OCI-LY3 (cell line): ENCODE results near the gene PAF1.

Source experiments
- H2AFZ ChIP-seq: fragments of 200-600, 300-600 bp; shearing (Covaris generic); 2 replicates; pipeline ENCODE4 v1.6.0; 2014; ENCODE audit warnings: antibody characterized with exemption, low read depth, low read length
- H3K27ac ChIP-seq: fragments of 200-600, 300-600 bp; sonication (generic); 2 replicates; pipeline ENCODE4 v1.5.1; 2014; ENCODE audit warnings: mild to moderate bottlenecking, low read length, moderate library complexity, mixed read lengths
- H3K27me3 ChIP-seq: fragments of 200-600, 300-600 bp; sonication (generic); 2 replicates; pipeline ENCODE4 v1.6.1; 2014; ENCODE audit warnings: low read depth, low read length, mixed read lengths
- H3K36me3 ChIP-seq: fragments of 200-600, 300-600 bp; sonication (generic); replicated peaks from 2 replicates; pipeline ENCODE3; 2014; ENCODE audit warnings: low read depth, low read length, mixed read lengths
- H3K4me1 ChIP-seq: fragments of 300-600, 200-600 bp; sonication (generic); 2 replicates; pipeline ENCODE4 v1.6.1; 2014; ENCODE audit warnings: low read length, mixed read lengths
- H3K4me2 ChIP-seq: fragments of 200-600, 300-600 bp; sonication (generic); 2 replicates; pipeline ENCODE4 v1.6.1; 2014; ENCODE audit warnings: low read length, mixed read lengths
- H3K4me3 ChIP-seq: fragments of 300-600, 200-600 bp; sonication (generic); 2 replicates; pipeline ENCODE4 v1.5.1; 2014; ENCODE audit warnings: antibody characterized with exemption, mild to moderate bottlenecking, low read length, moderate library complexity
- H3K79me2 ChIP-seq: fragments of 300-600, 200-600 bp; shearing (Covaris generic); 2 replicates; pipeline ENCODE4 v1.6.1; 2014; ENCODE audit warnings: mild to moderate bottlenecking, low read length, mixed read lengths
- H3K9ac ChIP-seq: fragments of 300-600, 200-600 bp; shearing (Covaris generic); 2 replicates; pipeline ENCODE4 v1.6.0; 2014; ENCODE audit warnings: mild to moderate bottlenecking, low read length, moderate library complexity
- H3K9me3 ChIP-seq: fragments of 200-600, 300-600 bp; shearing (Covaris generic); 2 replicates; pipeline ENCODE4 v1.6.1; 2014; ENCODE audit warnings: low read length, mixed read lengths; ENCODE audit not compliant: insufficient read depth
- H4K20me1 ChIP-seq: fragments of 200-600, 300-600 bp; sonication (generic); 2 replicates; pipeline ENCODE4 v1.6.1; 2016; ENCODE audit warnings: low read length, mixed read lengths; ENCODE audit not compliant: insufficient read depth
- EZH2phosphoT487 ChIP-seq: fragments of 200-600 bp; shearing (Covaris generic); IDR thresholded peaks from 2 replicates; pipeline ENCODE4 v1.6.1; 2018; ENCODE audit warnings: antibody characterized with exemption, mixed run types, low read depth
- TF ChIP-seq, protein P1 (sequence below): fragments of 200-600, 300-600 bp; sonication (generic); IDR thresholded peaks from 2 replicates; pipeline ENCODE4 v1.5.1; 2014; ENCODE audit warnings: antibody characterized with exemption, low read length, low read depth

The PAF1 gene

DNA sequence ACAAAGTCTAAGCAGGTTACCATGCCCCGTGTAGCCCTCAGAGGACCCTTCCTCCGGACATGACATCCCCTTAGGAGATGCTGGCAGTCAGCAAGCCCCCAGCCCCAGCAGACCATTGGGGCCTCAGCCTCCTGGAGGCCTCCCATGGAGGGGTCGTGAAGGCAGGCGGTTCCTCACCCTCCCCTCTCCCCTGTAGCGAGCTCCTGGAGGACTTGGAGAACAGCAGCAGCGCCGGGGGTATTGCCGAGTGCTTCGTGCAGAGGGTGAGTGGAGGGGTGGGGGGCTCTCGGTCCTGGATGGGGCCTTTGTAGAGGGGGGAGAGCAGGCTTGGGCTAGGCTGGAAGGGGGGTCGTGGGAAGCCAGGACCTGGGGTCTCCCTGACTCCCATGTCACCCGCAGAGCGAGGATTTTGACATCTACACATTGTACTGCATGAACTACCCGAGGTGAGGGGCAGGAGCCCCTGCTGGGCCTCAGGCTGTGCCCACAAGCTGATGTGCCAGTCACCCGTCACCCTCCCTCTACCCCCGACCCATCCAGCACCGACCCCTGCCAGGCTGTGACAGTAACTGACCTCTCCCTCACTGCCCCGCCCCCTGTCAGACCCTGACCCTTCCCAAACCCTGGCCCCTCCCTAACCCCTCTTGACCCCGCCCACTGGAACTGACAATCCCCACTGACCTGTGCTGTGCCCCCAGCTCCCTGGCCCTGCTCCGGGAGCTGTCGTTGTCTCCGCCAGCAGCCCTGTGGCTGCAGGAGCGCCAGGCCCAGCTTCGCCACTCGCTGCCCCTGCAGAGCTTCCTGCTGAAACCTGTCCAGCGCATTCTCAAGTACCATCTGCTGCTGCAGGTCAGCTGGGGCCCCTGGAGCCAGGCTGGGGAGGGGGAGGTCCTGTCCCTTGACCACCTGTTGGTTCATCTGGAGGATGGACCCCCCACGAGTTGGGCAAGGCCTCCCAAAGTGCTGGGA is 25.5 kb upstream of the PAF1 start:
- H3K36me3 ChIP-seq: peaks cover 34% of the 10 kb centered on the region
- H3K9ac ChIP-seq: no peak overlapping the region
- no peak overlapping the region for H3K4me3 ChIP-seq
- no peak for TF ChIP-seq EZH2phosphoT487
- TF ChIP-seq, protein P1, sequence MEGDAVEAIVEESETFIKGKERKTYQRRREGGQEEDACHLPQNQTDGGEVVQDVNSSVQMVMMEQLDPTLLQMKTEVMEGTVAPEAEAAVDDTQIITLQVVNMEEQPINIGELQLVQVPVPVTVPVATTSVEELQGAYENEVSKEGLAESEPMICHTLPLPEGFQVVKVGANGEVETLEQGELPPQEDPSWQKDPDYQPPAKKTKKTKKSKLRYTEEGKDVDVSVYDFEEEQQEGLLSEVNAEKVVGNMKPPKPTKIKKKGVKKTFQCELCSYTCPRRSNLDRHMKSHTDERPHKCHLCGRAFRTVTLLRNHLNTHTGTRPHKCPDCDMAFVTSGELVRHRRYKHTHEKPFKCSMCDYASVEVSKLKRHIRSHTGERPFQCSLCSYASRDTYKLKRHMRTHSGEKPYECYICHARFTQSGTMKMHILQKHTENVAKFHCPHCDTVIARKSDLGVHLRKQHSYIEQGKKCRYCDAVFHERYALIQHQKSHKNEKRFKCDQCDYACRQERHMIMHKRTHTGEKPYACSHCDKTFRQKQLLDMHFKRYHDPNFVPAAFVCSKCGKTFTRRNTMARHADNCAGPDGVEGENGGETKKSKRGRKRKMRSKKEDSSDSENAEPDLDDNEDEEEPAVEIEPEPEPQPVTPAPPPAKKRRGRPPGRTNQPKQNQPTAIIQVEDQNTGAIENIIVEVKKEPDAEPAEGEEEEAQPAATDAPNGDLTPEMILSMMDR: no peak
- no peak overlapping the region for H3K4me2 ChIP-seq
- H3K27me3 ChIP-seq: no peaks in the 10 kb centered on the region
- H3K9me3 ChIP-seq: no peaks in the 10 kb centered on the region
- no peak overlapping the region for H2AFZ ChIP-seq
- peaks cover 7% of the 10 kb centered on the region; the same call in 1 of the 2 replicates for H4K20me1 ChIP-seq
- H3K27ac ChIP-seq: no peak overlapping the region
- H3K4me1 ChIP-seq: peaks cover 12% of the 10 kb centered on the region
- H3K79me2 ChIP-seq: peaks cover 18% of the 10 kb centered on the region

DNA sequence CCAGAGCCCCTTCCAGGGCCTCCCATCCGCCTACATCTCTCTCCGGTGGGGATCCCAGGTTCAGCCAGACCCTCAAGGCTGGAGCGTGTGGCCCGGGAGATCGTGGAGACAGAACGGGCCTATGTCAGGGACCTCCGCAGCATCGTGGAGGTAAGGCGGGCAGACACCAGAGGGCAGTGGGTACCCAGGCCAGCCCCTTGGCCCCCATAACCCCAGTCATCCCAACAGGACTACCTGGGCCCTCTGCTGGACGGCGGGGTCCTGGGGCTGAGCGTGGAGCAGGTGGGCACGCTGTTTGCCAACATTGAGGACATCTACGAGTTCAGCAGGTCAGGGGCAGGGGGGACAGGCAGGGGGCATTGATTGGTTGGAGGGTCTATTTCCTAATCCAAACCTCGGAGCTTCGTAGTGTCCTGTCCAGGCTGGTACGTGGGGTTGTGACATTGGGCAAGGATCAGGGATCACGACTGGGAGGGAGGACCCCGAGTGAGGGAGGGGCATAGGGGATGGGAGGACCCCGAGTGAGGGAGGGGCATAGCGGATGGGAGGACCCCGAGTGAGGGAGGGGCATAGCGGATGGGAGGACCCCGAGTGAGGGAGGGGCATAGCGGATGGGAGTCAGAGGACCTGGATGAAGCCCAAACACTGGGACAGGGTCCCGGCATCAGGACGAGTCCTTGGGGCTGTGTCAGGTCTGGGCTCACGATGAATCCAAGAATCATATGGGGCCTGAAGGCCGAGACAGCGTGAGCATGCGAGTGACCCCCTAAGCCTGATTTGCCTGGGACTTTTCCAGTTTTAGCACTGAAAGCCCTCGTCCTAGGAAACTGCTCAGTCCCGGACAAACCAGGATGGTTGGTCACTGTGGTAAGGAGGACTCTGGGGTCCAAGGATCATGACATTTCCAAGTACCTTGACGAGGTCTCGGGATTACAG is 24.5 kb upstream of the PAF1 start:
- Histone ChIP-seq H3K9ac (no peak overlapping the region), H3K27ac (no peak overlapping the region), H3K4me2 (no peak overlapping the region), H3K79me2 (peaks cover 25% of the 10 kb centered on the region), H3K9me3 (no peaks in the 10 kb centered on the region), H2AFZ (no peak overlapping the region), H3K36me3 (peaks cover 32% of the 10 kb centered on the region), H3K4me3 (no peak overlapping the region), H4K20me1 (peaks cover 7% of the 10 kb centered on the region; the same call in 1 of the 2 replicates), H3K27me3 (no peaks in the 10 kb centered on the region), H3K4me1 (peaks cover 22% of the 10 kb centered on the region)
- TF ChIP-seq, protein P1: no peak
- no peak for TF ChIP-seq EZH2phosphoT487

DNA sequence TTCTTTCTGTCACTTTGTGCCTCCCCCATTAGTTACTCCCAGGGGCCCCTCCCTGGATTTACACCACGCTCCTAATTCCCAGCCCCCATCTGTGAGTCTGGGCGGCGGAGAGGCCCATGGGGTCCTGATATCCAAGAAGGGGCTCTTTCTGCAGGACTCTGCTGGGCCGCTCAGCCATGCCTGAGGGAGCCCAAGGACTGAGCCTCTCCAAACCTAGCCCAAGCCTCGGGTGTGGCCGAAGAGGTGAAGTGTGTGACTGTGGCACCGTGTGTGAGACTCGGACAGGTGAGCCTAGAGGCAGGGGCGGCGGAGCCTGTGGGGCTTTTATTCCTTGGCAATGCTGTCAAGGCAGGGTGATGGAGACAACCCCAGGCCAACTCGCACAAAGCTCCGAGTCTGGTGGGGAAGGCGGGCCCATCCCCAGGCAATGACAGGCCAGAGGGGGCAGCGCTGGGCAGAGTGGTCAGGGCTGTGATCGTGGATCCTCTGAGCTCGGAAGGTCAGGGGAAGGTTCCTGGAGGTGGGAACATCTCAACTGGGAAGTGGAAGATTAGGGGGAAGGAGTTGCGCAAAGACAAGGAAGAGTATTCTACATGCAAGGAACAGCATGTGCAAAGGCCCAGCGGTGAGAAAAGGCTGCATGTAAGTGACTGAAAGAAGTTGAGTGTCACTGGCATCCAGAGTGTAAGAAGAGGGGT is 23.2 kb upstream of the PAF1 start:
- peak overlapping the region; percentile 100 for H3K9ac ChIP-seq
- H3K4me1 ChIP-seq: peaks cover 28% of the 10 kb centered on the region
- peak overlapping the region; percentile 95 for H3K4me3 ChIP-seq
- peak overlapping the region; percentile 81; the same call in 1 of the 2 replicates for H3K27ac ChIP-seq
- H2AFZ ChIP-seq: no peak overlapping the region
- TF ChIP-seq EZH2phosphoT487: no peak
- TF ChIP-seq, protein P1: peak; percentile 31
- peaks cover 32% of the 10 kb centered on the region for H3K79me2 ChIP-seq
- H3K9me3 ChIP-seq: no peaks in the 10 kb centered on the region
- H3K36me3 ChIP-seq: peaks cover 27% of the 10 kb centered on the region
- H3K4me2 ChIP-seq: peak overlapping the region; percentile 80
- H4K20me1 ChIP-seq: peaks cover 7% of the 10 kb centered on the region; the same call in 1 of the 2 replicates
- H3K27me3 ChIP-seq: no peaks in the 10 kb centered on the region
